Body of pancreas (tissue), 4 donors: ENCODE data around the gene GPRIN1. TPM values are rescaled to one million over a fixed set of nuclear protein-coding genes. Genes with fewer than 3 reads are reported as not detected.
"Not testable (repeated sequence)": the region's sequence is repeated elsewhere in the genome, so short reads cannot be mapped to it uniquely, and the experiment has no call there.

Experiments
- ATAC-seq: fragments of 150-250 bp; one replicate; pipeline ENCODE4 v1.9.1; 2016
- DNase-seq, 4 donors: peaks; one replicate each; pipeline ENCODE4 v3.0.0-alpha.2; 2019
- H3K27ac ChIP-seq, 4 donors: fragments of 200-600 bp; sonication (generic); 1 replicate in 3 of 4; 2 replicates in 1 of 4; pipeline versions ENCODE4 v1.5.1 to v1.6.1; 2016 to 2019; ENCODE audit warnings: mild to moderate bottlenecking in 1 of 4, mixed read lengths in 1 of 4, moderate library complexity in 1 of 4
- H3K27me3 ChIP-seq, 2 donors: fragments of 200-600 bp; sonication (generic); one replicate each; pipeline ENCODE4 v1.6.0; 2016; ENCODE audit warnings: mild to moderate bottlenecking in 1 of 2
- H3K36me3 ChIP-seq, 2 donors: fragments of 200-600 bp; sonication (generic); replicated peaks in 1 of 2; 2 replicates each; pipeline ENCODE4 v1.5.1; 2016; ENCODE audit warnings: low read depth in 2 of 2; ENCODE audit not compliant: insufficient read depth in 1 of 2
- H3K4me1 ChIP-seq: fragments of 200-600 bp; sonication (generic); one replicate; pipeline ENCODE4 v1.6.0; 2016
- H3K4me3 ChIP-seq, 2 donors: fragments of 200-600 bp; sonication (generic); 1 replicate in 1 of 2; 2 replicates in 1 of 2; pipeline ENCODE4 v1.5.1; 2016 to 2019
- H3K9me3 ChIP-seq, 3 donors: fragments of 200-600 bp; sonication (generic); 1 replicate in 2 of 3; 2 replicates in 1 of 3; pipeline ENCODE4 v1.5.1; 2016
- POLR2A ChIP-seq, 3 donors: fragments of 450-650 bp; IDR thresholded peaks; one replicate each; pipeline ENCODE4 v1.6.1; 2016; ENCODE audit warnings: antibody characterized with exemption in 3 of 3, mild to moderate bottlenecking in 2 of 3
- WGBS, 2 donors: methylation state at CpG; one replicate each; pipeline ENCODE4 v1.1.5; 2017; 5-methylcytosine and 5-hydroxymethylcytosine counted together
- intact Hi-C: fragments of 100-400 bp; cut with DNase I; formaldehyde crosslinking; loops from one replicate; pipeline ENCODE4 v1.15.1; 2023
- total RNA-seq, 2 donors: library from RNA; depleted of rRNA; stranded (reverse); fragments of >200 nt; gene quantifications; one replicate each; pipeline ENCODE4 v1.1.0, GENCODE V29; 2016
- TF ChIP-seq, protein P1 (sequence below), 7 experiments: fragments of 450-650 bp in 4 of 7; fragments of 200-600 bp in 3 of 7; sonication (generic) in 3 of 7; IDR thresholded peaks; one replicate each; pipeline ENCODE4 v1.5.1; 2016 to 2019; ENCODE audit warnings: antibody characterized with exemption in 7 of 7

GPRIN1 gene
- total RNA-seq, 2 donors from 2014 or later = 0.26 to 1.3 TPM

DNA sequence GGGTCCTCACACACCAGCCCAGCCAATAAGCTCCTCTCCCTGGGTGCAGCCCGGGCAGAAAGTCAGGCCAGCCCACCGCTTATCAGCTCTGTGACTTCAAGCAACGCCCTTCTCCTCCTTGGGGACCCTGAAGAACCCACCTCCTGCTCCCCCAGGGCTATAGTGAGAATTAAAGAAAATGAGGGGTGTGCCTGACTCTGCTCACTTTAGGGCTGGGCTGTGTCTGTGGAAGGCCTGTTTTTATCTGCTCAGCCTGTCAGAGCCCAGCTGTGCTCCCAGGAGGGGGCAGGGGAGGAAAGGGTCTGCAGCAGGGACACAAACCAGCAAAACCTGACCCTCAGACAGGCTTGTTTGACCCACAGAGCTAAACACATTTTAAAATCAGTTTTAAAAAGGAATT, 3.9 kb downstream of the GPRIN1 start:
- TF ChIP-seq, protein P1, sequence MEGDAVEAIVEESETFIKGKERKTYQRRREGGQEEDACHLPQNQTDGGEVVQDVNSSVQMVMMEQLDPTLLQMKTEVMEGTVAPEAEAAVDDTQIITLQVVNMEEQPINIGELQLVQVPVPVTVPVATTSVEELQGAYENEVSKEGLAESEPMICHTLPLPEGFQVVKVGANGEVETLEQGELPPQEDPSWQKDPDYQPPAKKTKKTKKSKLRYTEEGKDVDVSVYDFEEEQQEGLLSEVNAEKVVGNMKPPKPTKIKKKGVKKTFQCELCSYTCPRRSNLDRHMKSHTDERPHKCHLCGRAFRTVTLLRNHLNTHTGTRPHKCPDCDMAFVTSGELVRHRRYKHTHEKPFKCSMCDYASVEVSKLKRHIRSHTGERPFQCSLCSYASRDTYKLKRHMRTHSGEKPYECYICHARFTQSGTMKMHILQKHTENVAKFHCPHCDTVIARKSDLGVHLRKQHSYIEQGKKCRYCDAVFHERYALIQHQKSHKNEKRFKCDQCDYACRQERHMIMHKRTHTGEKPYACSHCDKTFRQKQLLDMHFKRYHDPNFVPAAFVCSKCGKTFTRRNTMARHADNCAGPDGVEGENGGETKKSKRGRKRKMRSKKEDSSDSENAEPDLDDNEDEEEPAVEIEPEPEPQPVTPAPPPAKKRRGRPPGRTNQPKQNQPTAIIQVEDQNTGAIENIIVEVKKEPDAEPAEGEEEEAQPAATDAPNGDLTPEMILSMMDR (IDR thresholded peaks at IDR 0.05) = no peak
- no peak for TF ChIP-seq POLR2A (IDR thresholded peaks at IDR 0.05)
- no peak for DNase-seq
- no peak for ATAC-seq
- intact Hi-C loops = no loop called here
- H3K9me3 ChIP-seq = no peaks in the 10 kb centered on the region
- H3K4me1 ChIP-seq = no peaks in the 10 kb centered on the region
- H3K36me3 ChIP-seq = no peaks in the 10 kb centered on the region
- H3K4me3 ChIP-seq = no peak overlapping the region
- no peak overlapping the region for H3K27ac ChIP-seq
- WGBS, 2 donors = 74 to 82% methylated on average over 2 to 3 of the region's 3 CpGs
- no peaks in the 10 kb centered on the region for H3K27me3 ChIP-seq

DNA sequence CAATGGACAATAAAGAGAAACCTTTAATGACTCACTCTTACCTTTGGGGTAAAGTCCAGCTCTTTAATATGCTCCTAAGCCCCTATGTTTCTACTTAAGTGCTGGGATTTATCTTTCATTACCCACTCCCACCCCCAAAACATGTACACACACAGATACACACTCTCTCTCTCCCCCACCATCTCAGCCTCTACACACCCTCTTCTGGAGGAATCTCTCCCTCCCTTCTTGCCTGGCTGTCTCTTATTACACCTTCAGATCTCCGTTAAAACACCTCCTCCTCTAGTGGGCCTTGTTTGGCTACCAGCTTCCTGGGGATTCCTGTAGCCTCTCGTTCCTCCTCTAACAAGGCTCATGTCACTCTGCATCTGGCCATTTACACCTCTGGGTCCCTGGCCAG, 6.9 kb downstream of the GPRIN1 start:
- ATAC-seq = no peak
- Histone ChIP-seq H3K4me3 (no peak overlapping the region), H3K27me3 (no peaks in the 10 kb centered on the region), H3K4me1 (no peaks in the 10 kb centered on the region), H3K9me3 (no peaks in the 10 kb centered on the region), H3K27ac (no peak overlapping the region), H3K36me3 (no peaks in the 10 kb centered on the region)
- no peak for DNase-seq
- intact Hi-C loops = no loop called here
- TF ChIP-seq POLR2A (IDR thresholded peaks at IDR 0.05) = no peak
- TF ChIP-seq, protein P1 (IDR thresholded peaks at IDR 0.05) = no peak
- 22 to 30% methylated on average over 2 of the region's 2 CpGs for WGBS, 2 donors

DNA sequence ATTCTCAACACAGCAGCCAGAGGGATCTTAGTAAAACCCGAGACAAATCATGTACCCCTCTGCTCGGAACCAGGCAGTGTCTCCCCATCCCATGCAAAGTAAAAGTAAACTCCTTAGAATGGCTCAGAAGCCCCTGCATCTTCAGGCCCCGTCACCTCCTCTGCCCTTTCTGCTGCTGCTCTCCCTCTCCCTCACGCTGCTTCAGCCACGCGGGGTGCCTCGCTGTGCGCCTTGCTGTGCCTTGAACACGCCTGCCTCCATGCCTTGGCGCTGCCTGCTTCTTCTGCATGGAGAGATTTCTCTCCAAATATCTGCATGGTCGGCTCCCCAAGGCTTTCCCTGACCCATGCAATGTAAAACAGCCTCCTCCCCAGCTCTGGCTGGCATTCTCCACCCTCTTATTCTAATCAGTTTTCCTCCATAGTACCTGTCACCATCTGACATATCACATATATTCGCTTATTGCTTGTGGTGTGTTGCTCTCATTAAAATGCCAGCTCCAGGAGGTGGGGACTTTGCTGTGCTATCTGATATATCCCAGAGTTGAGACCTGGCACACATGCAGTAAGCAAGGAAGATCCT, 8.0 kb downstream of the GPRIN1 start:
- intact Hi-C loops = no loop called here
- DNase-seq = no peak

DNA sequence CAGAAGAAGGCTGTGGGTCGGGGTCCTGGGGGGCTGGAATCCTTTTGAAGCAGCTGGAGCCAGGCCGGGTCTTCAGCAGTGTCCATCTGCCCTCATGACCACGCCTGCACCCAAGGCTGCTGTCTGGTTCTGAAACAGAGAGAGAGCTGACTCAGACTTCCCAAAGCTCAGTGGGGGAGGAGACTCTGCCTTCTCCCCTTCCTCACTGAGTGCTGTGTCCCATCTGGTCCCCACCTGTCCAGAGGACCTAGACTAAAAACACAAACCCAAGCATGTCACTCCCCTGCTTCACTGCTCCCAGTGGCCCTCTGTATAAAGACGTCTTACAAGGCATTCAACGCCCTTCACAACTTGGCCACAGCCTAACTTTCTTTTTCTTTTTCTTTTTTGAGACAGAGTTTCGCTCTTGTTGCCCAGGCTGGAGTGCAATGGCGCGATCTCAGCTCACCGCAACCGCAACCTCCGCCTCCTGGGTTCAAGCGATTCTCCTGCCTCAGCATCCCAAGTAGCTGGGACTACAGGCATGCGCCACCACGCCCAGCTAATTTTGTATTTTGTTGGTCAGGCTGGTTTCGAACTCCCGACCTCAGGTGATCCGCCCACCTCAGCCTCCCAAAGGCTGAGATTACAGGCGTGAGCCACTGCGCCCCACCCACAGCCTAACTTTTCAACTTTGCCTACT, 10.1 kb downstream of the GPRIN1 start:
- DNase-seq, H3K27ac ChIP-seq, H3K36me3 ChIP-seq, ATAC-seq, H3K27me3 ChIP-seq, H3K4me3 ChIP-seq, H3K9me3 ChIP-seq, intact Hi-C loops: not testable (repeated sequence)
- H3K4me1 ChIP-seq = peaks cover 11% of the 10 kb centered on the region
- WGBS, 2 donors = 89 to 91% methylated on average over 16 to 19 of the region's 19 CpGs

More for the DNA sequence above, 8.0 kb downstream of the GPRIN1 start:
- no peak overlapping the region for H3K27ac ChIP-seq
- TF ChIP-seq, protein P1 (IDR thresholded peaks at IDR 0.05) = no peak
- no peak for TF ChIP-seq POLR2A (IDR thresholded peaks at IDR 0.05)
- no peaks in the 10 kb centered on the region for H3K9me3 ChIP-seq
- no peak for ATAC-seq
- H3K4me3 ChIP-seq = no peak overlapping the region
- 59 to 62% methylated on average over 12 of the region's 12 CpGs for WGBS, 2 donors
- H3K4me1 ChIP-seq = peaks cover 4% of the 10 kb centered on the region
- H3K36me3 ChIP-seq = no peaks in the 10 kb centered on the region
- H3K27me3 ChIP-seq = no peaks in the 10 kb centered on the region

DNA sequence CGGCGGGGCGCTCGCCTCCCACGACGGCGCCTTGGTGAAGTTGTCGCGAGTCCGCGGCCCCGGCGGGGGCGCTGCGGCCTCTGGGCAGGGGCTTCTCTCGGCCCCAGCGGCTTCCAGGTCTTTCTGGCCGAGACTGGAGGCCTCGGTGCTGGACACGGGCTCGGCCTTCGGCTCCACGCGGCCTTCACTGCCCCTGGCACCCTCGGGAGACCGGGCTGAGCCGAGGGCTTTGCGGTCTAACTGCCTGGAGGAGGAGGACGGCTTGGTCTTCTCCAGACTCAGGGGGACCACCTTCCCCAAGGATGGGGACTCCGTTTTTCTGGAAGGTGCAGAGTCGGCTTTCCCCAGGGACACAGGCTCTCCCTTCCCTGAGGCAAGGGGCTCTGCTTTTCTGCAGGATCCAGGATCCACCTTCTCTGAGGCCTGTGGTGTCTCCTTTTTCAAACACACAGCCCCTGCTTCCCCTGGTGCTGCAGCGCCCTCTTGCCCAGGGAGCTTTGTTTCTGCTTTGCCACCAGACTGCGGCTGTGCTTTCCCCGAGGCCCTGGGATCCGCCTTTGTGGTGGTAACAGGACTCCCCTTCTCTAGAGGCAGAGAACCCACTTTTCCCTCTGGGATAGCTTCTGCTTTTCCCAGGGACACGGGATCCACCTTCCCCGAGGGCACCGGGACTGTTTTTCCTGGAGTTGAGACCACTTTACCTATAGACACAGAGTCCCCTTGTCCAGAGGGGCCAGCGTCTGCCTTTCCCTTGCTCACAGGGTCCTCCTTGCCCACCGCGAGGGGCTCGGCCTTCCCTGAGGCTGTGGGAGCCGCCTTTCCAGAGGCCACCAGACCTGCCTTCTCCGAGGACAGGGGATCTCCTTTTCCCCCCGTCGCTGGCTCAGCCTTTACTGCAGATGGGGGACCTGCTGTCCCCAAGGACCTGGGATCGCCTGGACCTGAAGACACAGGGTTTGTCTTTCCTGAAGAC, 12.3 kb downstream of the GPRIN1 start:
- Histone ChIP-seq H3K27me3 (no peaks in the 10 kb centered on the region), H3K27ac (no peak overlapping the region), H3K4me3 (no peak overlapping the region), H3K36me3 (no peaks in the 10 kb centered on the region), H3K4me1 (peaks cover 11% of the 10 kb centered on the region), H3K9me3 (no peaks in the 10 kb centered on the region)
- DNase-seq = no peak
- WGBS, 2 donors = 54 to 79% methylated on average over 12 to 46 of the region's 47 CpGs
- intact Hi-C loops = no loop called here
- ATAC-seq = no peak
- TF ChIP-seq, protein P1 (IDR thresholded peaks at IDR 0.05) = no peak
- no peak for TF ChIP-seq POLR2A (IDR thresholded peaks at IDR 0.05)
